ENCODE measurements around the gene ATP5PB.

ATP5PB gene

DNA sequence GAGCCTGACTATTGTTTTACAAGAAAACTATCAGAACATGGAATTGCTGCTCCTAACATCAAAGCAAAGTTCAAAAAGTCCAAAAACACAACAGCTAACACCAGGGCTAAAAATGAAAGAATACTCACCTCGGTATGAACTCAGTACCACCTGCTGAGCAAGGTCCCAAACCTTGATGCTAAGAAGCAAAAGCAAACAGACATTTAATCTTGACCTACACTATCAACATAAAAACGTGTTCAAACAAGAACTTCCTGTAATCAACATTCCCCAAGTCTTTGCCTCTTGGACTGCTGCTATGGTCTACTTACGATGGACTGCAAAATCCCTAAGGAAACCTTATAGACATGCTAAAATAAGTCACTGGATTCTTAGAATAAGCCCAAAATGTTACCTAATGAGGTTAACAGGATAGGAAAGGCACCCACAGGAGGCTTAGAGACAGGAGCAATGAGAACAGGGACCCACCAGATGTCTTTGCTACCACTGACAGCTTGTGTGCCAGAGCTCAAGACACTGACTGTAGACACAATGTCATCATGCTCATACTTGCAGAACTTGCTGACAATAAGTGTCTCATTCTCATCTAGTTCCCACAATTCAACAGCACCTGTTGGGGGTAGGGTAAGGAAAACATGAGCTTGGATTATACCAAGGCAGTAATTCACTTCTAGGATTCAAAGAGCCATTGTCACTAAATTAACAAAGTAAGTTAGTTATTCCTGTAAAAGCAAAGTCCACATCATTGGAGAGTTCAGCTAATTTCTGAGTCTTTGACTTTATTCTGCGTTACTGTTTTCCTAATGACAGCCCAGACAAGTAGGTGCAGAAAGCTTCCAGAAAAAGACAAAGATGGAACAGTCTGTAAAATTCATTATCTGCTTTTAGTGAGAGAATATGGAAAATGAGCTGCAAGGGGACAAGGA is 2.0 kb upstream of the ATP5PB start:
- DNase-seq: no peak

DNA sequence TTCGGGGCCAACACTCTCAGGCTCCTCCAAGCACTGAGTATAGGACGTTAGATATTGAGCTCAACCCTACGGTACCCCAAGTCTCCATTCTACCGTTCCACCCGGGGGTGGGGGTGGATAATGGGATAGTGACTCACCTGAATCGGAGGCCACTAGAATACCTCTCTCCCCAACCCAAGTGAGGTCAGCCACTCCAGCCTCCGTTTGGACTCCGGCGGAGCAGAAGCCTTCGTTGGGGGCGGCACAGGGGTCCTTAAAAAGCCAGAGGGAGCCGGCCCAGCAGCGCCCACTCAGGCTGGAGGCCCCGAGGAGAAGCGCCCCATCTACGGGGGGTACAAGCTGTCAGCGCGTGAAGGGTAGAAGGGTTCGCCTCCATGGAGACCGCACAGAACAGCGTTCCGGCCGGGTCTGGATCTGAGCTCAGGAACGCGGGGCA is 764 bp upstream of the ATP5PB start:
- DNase-seq: no peak

DNA sequence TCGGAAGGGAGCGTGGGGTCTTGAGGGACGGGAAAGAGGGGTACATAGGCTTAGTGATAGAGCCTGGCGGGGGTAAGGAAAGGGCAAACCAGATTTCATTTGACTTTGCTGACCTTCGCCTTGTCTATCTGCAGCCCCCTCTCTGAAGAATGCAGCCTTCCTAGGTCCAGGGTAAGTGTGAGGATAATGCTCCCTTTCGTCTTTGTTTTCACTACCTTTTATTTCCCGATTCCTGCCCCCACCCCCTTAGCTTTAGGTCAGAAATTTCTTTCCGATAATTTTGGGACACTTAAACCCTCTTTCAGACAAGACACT is 396 bp downstream of the ATP5PB start:
- no peak for DNase-seq

DNA sequence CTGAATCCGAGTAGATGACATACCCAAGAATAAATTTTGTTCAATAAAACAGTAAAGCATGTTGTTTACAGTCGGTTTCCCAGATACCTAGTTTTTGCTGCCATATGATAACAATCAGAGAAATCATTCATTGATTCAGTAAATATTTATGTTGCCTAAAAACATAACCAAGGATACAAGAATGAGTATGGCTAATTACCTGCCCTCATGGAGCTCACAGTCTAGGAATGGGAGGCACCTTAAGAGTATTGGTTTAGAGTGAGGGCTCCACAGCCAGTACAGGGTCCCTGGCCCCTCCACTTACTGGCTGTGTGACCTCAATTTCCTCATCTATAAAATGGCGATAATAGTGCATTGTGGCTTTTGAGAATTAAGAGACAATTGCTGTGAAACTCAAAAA is 921 bp downstream of the ATP5PB start:
- no peak for DNase-seq

DNA sequence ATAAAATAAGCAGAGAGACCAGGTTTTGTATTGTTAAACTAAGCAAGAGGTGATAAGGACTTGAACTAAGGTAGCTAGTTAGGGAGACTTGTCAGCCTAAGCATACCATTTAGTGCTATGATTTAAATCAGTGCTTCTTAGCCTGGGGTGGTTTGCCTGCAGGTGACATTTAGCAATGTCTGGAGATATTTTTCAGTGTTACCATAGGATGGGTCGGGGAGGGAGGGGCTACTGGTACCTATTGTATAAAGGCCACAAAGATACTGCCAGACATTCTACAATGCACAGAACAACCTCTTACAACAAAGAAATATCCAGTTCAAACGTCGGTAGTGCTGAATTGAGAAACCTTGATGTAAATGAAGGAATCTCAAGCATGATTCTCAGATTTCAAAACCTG is 3.3 kb downstream of the ATP5PB start:
- DNase-seq: no peak

DNA sequence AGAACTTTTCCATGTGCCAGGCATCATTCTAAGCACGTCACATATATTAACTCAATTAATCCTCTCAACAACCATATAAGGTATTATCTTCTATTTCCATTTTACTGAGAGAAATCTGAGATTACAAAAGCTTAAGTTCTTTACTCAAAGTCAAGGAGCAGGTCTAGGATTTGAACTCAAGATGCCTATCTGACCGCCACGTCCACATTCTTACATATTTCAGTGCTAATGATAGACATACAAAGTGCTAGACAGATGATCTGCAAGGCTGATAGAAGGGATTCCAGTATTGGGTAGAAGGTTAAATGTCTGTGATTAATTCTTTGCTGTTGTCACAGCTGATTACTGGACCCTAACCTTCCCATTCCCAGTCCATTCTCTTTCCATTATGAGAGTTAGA is 4.4 kb downstream of the ATP5PB start:
- no peak for DNase-seq

DNA sequence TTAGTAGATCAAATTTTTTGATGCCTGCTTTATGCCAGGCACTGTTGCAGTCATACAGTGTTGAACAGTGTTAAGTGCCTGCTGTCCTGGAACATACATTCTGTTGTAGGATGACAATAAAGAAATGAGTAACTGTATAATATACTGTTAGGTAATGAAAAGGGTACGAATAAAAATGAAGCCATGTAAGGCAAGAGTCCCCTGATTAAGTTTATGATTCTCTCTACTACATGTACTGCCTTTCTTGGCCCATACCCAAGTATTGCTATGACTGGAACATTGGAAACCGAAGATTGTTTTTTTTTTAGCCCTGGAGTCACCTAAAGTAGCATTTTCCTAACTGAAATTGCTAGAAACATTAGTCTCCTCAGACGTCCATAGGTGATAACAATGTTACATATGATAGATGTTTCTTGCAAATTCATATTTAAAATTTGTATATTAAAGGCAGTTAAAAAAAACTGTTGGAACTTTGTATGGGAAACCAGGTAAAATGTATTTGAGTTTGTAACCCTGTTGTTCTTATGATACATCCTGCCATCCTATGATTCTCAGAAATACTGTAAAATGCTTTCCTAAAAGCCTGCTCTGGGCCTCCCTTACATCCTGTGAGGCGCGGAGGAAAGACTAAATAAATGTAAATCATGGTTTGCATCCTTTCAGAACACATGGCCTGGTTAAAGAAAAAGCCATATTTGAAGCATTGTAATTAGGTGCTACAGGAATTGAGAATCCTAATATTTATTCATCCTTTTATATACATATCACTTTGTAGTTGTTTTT is 5.8 kb downstream of the ATP5PB start:
- no peak for DNase-seq

DNA sequence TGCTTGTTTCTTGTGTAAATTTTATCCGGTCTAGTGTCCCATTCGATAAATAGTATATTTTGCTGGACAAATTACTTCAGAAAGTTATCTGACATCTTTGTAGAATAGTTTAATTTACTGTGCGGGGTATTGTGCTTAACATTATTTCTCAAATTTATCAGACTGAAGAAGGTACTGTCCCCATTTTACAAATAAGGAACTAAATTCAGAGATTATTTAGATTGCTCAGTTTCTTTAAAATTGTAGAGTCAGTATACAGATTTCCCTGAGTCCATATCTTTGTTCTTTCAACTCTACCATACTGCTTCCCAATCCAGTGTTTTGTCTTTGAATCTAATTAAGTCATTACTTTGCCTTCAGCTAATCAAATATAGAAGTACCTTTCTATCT is 6.4 kb downstream of the ATP5PB start:
- no peak for DNase-seq

DNA sequence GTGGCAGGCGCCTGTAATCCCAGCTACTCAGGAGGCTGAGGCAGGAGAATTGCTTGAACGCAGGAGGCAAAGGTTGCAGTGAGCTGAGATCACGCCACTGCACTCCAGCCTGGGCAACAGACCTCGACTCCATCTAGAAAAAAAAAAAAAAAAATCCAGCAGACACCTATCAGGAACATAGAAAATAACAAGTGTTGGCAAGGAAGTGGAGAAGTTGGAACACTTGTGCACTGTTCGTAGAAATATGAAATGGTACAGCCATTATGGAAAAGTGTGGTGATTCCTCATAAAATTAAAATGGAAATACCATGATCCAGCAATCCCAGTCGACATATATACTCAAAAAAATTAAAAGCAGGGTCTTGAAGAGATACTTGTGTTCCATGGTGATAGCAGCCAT is 12.5 kb downstream of the ATP5PB start:
- DNase-seq: no peak

DNA sequence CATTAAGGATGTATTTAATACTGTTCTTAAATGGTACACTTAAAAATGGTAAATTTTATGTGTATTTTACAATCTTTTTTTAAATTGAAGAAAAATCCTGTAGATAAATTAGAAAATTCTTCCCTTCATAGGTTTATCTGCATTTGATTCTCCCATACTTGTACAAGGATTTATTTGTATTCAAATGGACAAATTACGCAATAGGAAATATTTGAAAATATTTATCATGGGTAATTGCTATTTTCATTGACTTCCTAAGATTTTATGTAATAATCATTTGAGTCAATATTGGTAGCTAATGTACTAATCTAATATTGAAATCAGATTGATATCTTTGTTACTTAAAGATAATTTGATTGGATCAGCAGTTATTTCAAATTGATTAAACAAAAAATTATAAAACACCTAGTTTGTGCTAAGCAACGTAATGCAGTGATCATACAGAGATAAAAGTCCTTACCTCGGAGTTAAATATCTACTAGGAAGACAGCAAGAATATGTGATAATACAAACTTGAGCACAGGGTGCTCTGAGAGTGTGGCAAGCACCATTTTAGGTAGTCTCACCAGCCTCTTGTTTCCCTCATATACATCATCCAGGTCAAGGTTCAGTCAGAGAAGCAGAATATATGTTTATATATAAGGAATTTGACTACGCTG is 13.2 kb downstream of the ATP5PB start:
- no peak for DNase-seq

DNA sequence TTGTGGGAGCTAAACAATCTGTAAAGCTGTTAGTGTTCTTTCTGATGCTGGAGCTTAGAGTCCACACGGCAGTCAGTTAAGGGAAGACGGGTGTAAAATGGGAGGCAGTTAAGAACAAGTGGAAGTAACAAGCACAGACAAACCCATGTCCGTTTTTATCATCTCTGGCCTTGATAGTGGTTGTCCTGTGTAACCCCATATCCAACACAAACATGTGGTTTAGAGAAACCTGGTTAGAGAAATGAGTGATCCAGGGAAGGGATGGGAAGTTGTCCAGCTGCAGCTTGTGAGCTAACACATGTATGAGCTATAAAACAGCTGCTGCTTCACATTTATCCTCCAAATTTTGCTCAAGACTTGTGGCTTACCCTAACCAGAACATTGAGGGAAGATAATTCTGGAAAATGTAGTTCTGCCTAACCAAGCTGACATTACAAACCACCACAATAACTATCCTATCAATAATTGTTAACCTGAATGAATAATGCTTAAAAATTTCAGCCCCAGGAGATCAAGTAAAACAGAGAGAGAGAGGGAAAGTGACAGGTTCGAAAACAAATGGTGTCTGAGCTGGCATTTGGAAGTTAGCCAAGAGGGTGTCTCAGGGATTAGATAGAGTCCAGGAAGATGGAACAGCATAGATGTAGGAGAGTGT is 13.9 kb downstream of the ATP5PB start:
- no peak for DNase-seq

DNA sequence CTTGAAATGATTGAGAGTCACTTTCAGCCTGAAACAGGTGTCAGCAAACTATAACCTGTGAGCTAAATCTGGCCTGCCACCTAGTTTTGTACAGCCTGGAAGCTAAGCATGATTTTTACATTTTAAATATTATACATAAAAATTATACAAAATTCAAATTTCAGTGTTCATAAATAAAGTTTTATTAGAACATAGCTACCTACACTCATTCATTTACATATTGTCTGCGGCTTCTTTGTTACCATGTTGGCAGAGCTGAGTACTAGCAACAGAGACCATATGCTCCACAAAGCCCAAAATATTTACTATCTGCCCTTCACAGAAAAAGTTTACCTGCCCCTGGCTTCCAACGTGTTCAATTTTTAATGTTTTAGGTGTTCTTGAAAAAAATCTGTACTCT is 16.5 kb downstream of the ATP5PB start:
- no peak for DNase-seq

DNA sequence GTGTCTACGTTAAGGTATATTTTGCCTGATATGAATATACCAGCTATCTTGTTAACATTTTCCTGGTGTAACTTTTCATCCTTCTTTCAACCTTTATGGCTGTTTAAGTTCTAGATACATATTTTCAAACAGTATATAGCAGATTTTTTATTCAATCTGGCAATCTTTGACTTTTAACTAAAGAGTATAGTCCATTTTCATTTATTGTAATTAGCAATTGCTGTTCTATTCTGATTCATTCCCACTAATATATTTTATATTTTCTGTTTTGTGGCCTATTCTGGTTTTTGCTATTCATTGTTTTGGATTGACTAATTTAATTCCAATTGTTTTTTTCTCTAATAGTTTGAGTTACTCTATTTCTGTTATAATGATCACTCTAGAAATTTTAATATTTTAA is 17.2 kb downstream of the ATP5PB start:
- DNase-seq: no peak

DNA sequence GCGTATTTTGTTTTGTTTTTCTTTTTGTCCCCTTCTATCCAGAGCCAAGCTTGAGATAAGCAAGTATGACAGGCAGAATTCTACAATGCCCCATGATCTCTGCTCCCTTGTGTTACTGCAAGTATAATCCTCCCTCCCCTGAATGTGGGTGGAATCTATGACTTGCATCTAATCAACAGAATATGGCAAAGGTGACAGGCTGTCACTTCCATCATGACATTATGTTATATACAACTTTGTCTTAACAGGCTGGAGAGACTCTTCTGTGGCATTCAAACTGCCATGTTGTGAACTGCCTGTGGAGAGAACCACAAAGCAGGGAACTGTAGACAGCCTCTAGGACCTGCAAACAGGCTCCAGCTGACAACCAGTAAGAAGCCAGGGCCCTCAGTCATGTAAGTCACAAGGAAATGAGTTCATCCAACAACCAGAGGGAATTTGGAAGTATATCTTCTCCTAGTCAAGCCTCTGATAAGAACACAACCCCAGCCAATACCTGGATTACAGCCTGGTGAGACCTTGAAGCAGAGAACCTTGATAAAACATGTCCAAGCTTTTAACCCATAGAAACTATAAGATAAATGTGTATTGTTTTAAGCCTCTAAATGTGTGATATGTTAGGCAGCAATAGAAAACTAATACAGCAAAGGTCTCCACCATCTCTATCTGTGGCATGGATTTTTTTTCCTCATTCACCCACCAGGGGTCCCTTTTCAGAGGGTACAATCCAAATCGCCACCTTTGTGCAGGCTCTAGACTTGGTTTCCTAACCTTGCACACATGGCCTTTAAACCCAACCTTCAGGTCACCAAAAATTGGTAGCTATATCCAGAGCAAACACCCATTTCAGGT is 18.8 kb downstream of the ATP5PB start:
- no peak for DNase-seq

DNA sequence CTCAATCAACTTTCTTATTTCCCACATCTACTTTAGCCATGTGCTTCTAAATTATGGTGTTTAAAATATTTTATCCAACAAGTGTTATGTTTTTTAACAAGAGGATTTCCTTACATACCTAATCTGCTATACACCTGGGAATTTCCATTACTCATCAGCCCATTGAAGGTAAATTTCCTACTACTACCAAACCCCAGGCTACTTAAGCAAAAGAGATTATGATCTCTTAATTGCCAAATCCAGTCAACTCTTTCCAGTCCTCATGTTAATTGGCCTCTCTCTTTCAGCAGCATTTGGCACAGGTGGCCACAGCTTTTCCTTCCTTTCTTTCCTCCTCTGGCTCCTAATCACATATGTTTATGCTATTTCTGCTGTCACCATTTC is 19.4 kb downstream of the ATP5PB start:
- no peak for DNase-seq

DNA sequence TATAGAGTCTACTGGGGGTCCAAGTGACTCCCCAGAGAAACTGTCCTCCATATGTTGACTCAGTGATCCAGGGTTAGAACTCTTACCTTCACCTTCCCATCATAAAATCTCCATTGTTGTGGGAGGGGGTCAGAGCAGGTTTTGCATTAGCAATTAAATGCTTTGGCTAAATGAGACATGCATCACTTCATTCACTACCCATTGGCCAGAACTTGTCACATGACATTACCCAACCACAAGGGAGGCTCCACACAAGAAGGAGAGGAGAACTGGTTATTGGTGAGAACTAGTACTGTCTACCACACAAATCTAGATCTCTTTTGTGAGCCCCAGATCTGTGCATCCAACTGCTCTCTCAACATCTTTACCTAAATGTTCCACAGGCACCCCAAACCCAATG is 20.3 kb downstream of the ATP5PB start:
- DNase-seq: no peak

DNA sequence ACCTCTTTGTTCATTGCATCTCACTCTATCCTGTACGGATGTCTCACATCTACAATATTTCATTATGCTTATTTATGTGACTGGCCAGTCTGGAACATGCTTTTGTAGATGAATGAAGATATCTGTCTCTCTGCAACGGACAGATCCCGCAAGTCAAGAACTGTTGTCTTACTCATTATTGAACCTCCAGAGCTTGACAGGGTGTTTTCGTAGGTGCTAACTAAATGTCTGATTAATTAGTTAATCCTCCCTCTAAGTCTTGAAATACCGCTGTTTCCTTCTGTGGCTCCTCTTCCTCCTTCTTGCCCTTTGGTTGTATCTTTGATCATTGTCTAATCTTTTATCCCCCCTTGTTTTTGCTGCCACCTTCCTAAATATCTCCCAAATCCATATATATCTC is 21.3 kb downstream of the ATP5PB start:
- DNase-seq: no peak

DNA sequence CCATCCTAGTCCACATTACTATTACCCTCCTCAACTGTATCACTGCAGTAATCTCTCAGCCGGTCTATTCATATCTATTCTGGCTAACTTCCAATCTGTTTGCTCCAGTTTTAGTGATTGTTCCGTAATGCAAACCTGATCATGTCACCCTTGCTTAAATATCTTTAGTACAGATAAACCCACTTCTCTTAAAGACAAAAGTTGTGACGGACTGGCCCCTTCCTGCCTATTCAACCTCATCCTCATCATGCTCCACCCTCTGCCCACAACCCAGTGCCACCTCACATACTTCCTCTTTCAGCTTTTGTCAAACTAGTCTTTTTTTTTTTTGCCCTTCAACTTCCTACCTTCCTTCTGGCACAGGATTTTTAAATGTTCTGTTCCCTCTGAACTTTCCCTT is 21.7 kb downstream of the ATP5PB start:
- DNase-seq: peak; percentile 60

DNA sequence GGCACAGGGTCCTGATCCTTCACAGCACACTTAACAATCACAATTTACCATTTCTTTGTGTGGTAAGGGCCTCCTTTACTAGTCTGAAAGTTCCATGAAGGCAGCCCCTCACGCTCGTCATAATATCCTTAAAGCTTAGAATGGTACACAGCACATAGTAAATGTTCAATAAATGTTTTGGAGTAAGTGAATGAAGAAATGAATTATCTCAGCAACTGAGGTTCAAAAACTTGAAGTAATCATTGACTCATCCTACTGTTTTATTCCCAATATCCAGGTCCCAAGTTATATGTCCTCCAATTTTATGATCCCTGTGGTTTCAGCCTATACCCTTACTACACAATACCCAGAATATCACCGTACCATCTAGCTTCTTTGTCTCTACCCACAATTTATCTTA is 22.3 kb downstream of the ATP5PB start:
- DNase-seq: no peak

DNA sequence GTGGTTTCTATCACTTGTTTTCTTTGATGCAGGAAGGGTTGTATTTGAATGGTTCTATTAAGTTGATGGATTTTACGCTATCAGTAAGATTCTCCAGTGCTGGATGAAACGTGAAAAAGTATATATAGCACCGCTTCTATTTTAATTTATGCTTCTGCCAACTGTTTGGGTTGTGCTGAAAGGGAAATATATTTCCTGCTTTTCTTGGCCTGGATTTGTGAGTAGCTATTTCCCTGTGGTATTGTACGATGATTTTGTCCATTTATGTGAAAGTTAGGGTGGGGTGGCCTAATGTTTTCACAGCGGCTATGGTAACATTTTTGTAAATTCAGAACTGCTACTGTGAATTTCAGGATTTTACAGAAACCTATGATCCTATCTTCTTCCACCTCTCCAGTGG is 24.8 kb downstream of the ATP5PB start:
- no peak for DNase-seq

DNA sequence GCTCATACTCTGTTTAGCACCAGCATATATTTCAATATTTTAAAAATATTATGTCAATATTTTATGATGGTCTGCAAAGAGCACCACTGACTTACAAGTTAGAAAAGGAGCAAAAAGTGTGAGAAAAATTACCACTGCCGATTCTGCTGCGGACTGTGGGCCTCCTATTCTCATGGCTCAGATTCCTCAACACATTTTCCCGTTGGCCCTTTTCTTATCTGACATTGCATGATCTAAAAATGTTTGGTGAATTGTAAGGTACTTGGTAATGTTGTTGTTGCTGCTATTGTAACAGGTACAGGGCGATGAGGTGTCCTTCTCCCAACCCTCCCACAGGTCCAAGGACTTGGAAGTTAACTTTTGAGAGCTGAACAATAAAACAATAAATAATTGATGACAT is 25.3 kb downstream of the ATP5PB start:
- no peak for DNase-seq

DNA sequence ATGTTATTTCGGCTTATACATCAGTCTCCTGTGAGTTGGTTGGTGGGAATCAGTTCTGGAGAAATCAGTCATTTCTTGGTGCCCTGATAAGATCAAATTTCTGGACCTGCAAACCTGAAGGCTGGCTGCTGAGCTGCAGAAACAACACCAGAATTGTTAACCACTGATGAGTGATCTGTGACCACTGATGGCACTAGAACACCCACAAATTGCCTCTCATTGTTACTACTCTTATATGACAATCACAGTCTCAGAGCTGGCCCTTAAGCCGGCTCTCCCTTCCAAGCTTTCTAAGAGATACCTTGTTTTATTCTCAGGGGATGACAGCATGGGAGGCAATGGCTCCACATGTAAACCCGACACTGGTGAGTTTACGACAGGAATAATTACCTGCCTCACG is 26.4 kb downstream of the ATP5PB start:
- DNase-seq: peak; percentile 65
